SU-DHL-6 (cell line): ENCODE results near the gene TALDO1.

Experiments used
- CTCF ChIP-seq: fragments of 200-600 bp; sonication (generic); IDR thresholded peaks from one replicate; pipeline ENCODE4 v1.5.1; 2017; ENCODE audit warnings: antibody characterized with exemption, mild to moderate bottlenecking, low read length, moderate library complexity; ENCODE audit not compliant: insufficient read depth, poor library complexity, severe bottlenecking
- EZH2phosphoT487 ChIP-seq: fragments of 200-600 bp; sonication (generic), shearing (Covaris generic); conservative IDR thresholded peaks from 2 replicates; pipeline ENCODE4 v1.6.1; 2018; ENCODE audit warnings: mild to moderate bottlenecking, antibody characterized with exemption, low read length, moderate library complexity, mixed read lengths

- TF ChIP-seq CTCF (no peak), EZH2phosphoT487 (no peak)
Observed at GRCh38 chr11:724778-725386, 22.4 kb upstream of the TALDO1 start.
